Loucy (cell line): ENCODE results near the gene IL6R.

Experiments
- H2AFZ ChIP-seq: fragments of 200-600 bp; sonication (generic); 2 replicates; pipeline ENCODE4 v1.6.0; 2016; ENCODE audit warnings: antibody characterized with exemption, mild to moderate bottlenecking, low read length, moderate library complexity
- H3F3A ChIP-seq: fragments of 200-600 bp; 2 replicates; pipeline ENCODE4 v1.6.0; 2016; ENCODE audit warnings: antibody characterized with exemption, low read depth, mild to moderate bottlenecking
- H3K27me3 ChIP-seq: fragments of 200-600 bp; sonication (generic); 2 replicates; pipeline ENCODE4 v1.6.1; 2014; ENCODE audit warnings: low read length, mild to moderate bottlenecking; ENCODE audit not compliant: insufficient read depth, poor library complexity, severe bottlenecking
- H3K36me3 ChIP-seq: fragments of 200-600 bp; sonication (generic); 2 replicates; pipeline ENCODE4 v1.6.1; 2016; ENCODE audit warnings: low read length; ENCODE audit not compliant: insufficient read depth
- H3K4me1 ChIP-seq: fragments of 200-600 bp; sonication (generic); 2 replicates; pipeline ENCODE4 v1.5.1; 2014; ENCODE audit warnings: low read length, mild to moderate bottlenecking; ENCODE audit not compliant: insufficient read depth, poor library complexity, severe bottlenecking
- H3K4me2 ChIP-seq: fragments of 200-600 bp; sonication (generic); 2 replicates; pipeline ENCODE4 v1.6.0; 2014; ENCODE audit warnings: antibody characterized with exemption, low read length, low read depth, mild to moderate bottlenecking; ENCODE audit not compliant: poor library complexity, severe bottlenecking
- H3K4me3 ChIP-seq: fragments of 200-600 bp; sonication (generic); 2 replicates; pipeline ENCODE4 v1.5.1; 2014; ENCODE audit warnings: low read length, mild to moderate bottlenecking, mixed read lengths; ENCODE audit not compliant: poor library complexity, severe bottlenecking
- H3K79me2 ChIP-seq: fragments of 200-600 bp; sonication (generic); 2 replicates; pipeline ENCODE4 v1.6.1; 2014; ENCODE audit warnings: low read length; ENCODE audit not compliant: insufficient read depth
- H3K9ac ChIP-seq: fragments of 200-600 bp; sonication (generic); 2 replicates; pipeline ENCODE4 v1.6.0; 2014; ENCODE audit warnings: mild to moderate bottlenecking, low read depth, low read length, moderate library complexity; ENCODE audit not compliant: poor library complexity, severe bottlenecking
- H3K9me2 ChIP-seq: fragments of 200-600 bp; sonication (generic); replicated peaks from 2 replicates; pipeline ENCODE4 v1.6.1; 2016; ENCODE audit warnings: low read depth, low read length, mixed read lengths
- H3K9me3 ChIP-seq: fragments of 200-600 bp; sonication (generic); 2 replicates; pipeline ENCODE4 v1.6.1; 2014; ENCODE audit warnings: mild to moderate bottlenecking, antibody characterized with exemption, low read length, low read depth; ENCODE audit not compliant: insufficient read depth
- H4K20me1 ChIP-seq: fragments of 200-600 bp; sonication (generic); 2 replicates; pipeline ENCODE4 v1.6.0; 2014; ENCODE audit warnings: antibody characterized with exemption, low read length, mild to moderate bottlenecking; ENCODE audit not compliant: insufficient read depth, poor library complexity, severe bottlenecking
- CTCF ChIP-seq: fragments of 200-600 bp; sonication (generic); conservative IDR thresholded peaks from 2 replicates; pipeline ENCODE4 v1.5.1; 2014; ENCODE audit warnings: mild to moderate bottlenecking, antibody characterized with exemption, low read length
- EZH2phosphoT487 ChIP-seq: fragments of 200-600 bp; IDR thresholded peaks from 2 replicates; pipeline ENCODE4 v1.6.1; 2018; ENCODE audit warnings: antibody characterized with exemption, mild to moderate bottlenecking, moderate library complexity, borderline replicate concordance

IL6R gene

GRCh38 chr1:154406572-154406879, 1.4 kb downstream of the IL6R start:
- Histone ChIP-seq H3K4me3 (no peak overlapping the region), H3K9me3 (no peaks in the 10 kb centered on the region), H4K20me1 (no peaks in the 10 kb centered on the region), H3K79me2 (no peaks in the 10 kb centered on the region), H3K27me3 (no peaks in the 10 kb centered on the region), H2AFZ (no peak overlapping the region), H3K36me3 (no peaks in the 10 kb centered on the region), H3K4me1 (peaks cover 37% of the 10 kb centered on the region), H3K9me2 (no peaks in the 10 kb centered on the region), H3F3A (0 out of 2 replicates have a peak, but pooled peaks cover 6% of the 10 kb centered on the region), H3K4me2 (no peak overlapping the region), H3K9ac (no peak overlapping the region)
- TF ChIP-seq CTCF (no peak), EZH2phosphoT487 (no peak)

- Histone ChIP-seq H3K4me3 (no peak overlapping the region), H3K9me2 (no peaks in the 10 kb centered on the region), H3K79me2 (no peaks in the 10 kb centered on the region), H4K20me1 (no peaks in the 10 kb centered on the region), H3K4me1 (peaks cover 37% of the 10 kb centered on the region), H3K4me2 (no peak overlapping the region), H3K36me3 (no peaks in the 10 kb centered on the region), H2AFZ (no peak overlapping the region), H3K9ac (no peak overlapping the region), H3K9me3 (no peaks in the 10 kb centered on the region), H3K27me3 (no peaks in the 10 kb centered on the region), H3F3A (0 out of 2 replicates have a peak, but pooled peaks cover 6% of the 10 kb centered on the region)
- TF ChIP-seq CTCF (no peak), EZH2phosphoT487 (no peak)
Observed at GRCh38 chr1:154406886-154407197, 1.7 kb downstream of the IL6R start.

- Histone ChIP-seq H3K9me2 (no peaks in the 10 kb centered on the region), H3K79me2 (no peaks in the 10 kb centered on the region), H3K4me2 (no peak overlapping the region), H3F3A (0 out of 2 replicates have a peak, but pooled peaks cover 6% of the 10 kb centered on the region), H3K27me3 (no peaks in the 10 kb centered on the region), H2AFZ (no peak overlapping the region), H4K20me1 (no peaks in the 10 kb centered on the region), H3K4me1 (peaks cover 37% of the 10 kb centered on the region), H3K9me3 (no peaks in the 10 kb centered on the region), H3K36me3 (no peaks in the 10 kb centered on the region), H3K4me3 (no peak overlapping the region), H3K9ac (no peak overlapping the region)
- TF ChIP-seq EZH2phosphoT487 (no peak), CTCF (no peak)
Observed at GRCh38 chr1:154407198-154408091, 2.3 kb downstream of the IL6R start.
